ENCODE measurements around the gene PGC.

PGC gene

DNA sequence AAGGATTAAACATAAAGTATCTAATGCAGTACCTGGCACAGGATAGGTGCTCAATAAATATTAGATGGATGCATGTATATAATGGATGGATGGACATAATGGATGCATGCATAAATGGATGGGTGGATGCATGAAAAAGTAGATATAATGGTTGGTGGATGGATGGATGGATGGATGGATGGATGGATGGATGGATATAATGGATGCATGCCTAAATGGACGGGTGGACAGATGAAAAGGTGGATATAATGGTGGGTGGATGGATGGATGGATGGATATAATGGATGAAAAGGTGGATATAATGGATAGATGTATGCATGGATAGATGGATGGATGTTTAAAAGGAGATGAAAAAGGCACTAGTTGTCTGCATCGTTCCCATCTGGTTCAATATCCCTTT, 37.8 kb downstream of the PGC start:
- Histone ChIP-seq H3K9me3 (ENCODE audit: control insufficient read depth in 2 of 2, low read length in 2 of 2) (no peaks in the 10 kb centered on the region), H3K27ac (ENCODE audit: low read length) (no peak overlapping the region), H3K27me3 (ENCODE audit: control insufficient read depth in 1 of 2, insufficient read depth in 2 of 2, low read length in 2 of 2) (no peaks in the 10 kb centered on the region), H3K4me1 (ENCODE audit: control insufficient read depth, insufficient read depth, low read length) (peaks cover 67% of the 10 kb centered on the region), H3K4me3 (ENCODE audit: low read length in 2 of 2) (no peak overlapping the region), H3K9ac (ENCODE audit: low read length in 2 of 2) (no peak overlapping the region), H3K36me3 (ENCODE audit: control insufficient read depth in 2 of 2, insufficient read depth in 2 of 2, low read length in 2 of 2) (no peaks in the 10 kb centered on the region)

DNA sequence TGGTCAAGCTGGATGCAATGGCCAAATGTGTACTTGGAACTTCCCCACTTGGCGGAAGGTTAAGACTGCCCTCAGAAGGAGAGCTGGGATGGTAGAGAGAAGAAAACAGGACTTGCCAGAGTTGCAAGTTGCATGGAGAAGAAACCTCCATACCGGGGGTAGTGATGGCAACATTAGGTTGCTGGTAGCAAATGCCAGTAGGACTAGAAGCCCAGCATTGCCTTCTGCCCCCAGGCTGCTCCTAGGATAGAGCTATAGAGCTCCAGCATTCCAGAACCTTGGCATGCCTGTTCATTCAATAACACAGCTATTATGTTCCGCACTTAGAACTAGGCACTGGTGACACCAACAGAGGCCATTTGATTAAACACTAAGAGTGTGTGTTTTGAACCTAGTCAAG, 38.3 kb downstream of the PGC start:
- Histone ChIP-seq H3K9ac (ENCODE audit: low read length in 2 of 2) (no peak overlapping the region), H3K36me3 (ENCODE audit: control insufficient read depth in 2 of 2, insufficient read depth in 2 of 2, low read length in 2 of 2) (no peaks in the 10 kb centered on the region)

DNA sequence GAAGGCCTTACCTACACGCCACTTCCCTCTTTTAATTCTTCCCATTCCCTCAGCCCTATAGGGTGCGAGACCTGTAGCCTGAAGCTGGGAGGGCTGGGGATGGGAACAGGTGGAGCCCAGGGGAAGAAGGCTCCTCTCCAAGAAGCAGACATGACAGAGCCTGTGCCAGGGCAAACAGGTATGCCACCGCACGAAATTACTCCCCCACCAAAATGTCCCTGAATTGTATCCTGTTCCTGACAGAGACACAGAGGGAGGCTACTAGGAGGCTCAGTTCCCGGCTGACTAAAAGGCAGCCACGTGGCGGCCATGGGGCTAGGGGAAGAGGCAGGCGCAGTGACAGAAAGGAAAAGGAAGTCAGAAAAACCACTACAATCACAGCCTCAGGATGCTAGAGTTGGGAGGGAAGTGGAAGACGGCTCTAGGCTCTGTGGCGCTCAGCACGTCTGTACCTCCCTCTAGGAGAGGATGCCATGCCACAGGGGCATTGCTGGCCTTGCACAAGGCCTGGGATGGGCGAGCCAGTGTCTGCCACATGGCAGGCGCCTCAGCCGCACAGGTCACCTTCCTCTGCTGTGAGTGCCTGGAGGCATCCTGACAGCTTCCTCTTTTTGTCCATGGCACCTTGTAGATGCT, 39.5 kb downstream of the PGC start:
- Histone ChIP-seq H3K27me3 (ENCODE audit: control insufficient read depth in 1 of 2, insufficient read depth in 2 of 2, low read length in 2 of 2) (no peaks in the 10 kb centered on the region), H3K4me3 (ENCODE audit: low read length in 2 of 2) (no peak overlapping the region), H3K9me3 (ENCODE audit: control insufficient read depth in 2 of 2, low read length in 2 of 2) (no peaks in the 10 kb centered on the region), H3K27ac (ENCODE audit: low read length) (no peak overlapping the region), H3K4me1 (ENCODE audit: control insufficient read depth, insufficient read depth, low read length) (peaks cover 57% of the 10 kb centered on the region), H3K36me3 (ENCODE audit: control insufficient read depth in 2 of 2, insufficient read depth in 2 of 2, low read length in 2 of 2) (peaks cover 0 to 1% of the 10 kb centered on the region in 2 donors), H3K9ac (ENCODE audit: low read length in 2 of 2) (no peak overlapping the region)

More for the DNA sequence above, 38.3 kb downstream of the PGC start:
- Histone ChIP-seq H3K4me1 (ENCODE audit: control insufficient read depth, insufficient read depth, low read length) (peaks cover 66% of the 10 kb centered on the region), H3K27ac (ENCODE audit: low read length) (no peak overlapping the region), H3K9me3 (ENCODE audit: control insufficient read depth in 2 of 2, low read length in 2 of 2) (no peaks in the 10 kb centered on the region), H3K4me3 (ENCODE audit: low read length in 2 of 2) (no peak overlapping the region), H3K27me3 (ENCODE audit: control insufficient read depth in 1 of 2, insufficient read depth in 2 of 2, low read length in 2 of 2) (no peaks in the 10 kb centered on the region)

DNA sequence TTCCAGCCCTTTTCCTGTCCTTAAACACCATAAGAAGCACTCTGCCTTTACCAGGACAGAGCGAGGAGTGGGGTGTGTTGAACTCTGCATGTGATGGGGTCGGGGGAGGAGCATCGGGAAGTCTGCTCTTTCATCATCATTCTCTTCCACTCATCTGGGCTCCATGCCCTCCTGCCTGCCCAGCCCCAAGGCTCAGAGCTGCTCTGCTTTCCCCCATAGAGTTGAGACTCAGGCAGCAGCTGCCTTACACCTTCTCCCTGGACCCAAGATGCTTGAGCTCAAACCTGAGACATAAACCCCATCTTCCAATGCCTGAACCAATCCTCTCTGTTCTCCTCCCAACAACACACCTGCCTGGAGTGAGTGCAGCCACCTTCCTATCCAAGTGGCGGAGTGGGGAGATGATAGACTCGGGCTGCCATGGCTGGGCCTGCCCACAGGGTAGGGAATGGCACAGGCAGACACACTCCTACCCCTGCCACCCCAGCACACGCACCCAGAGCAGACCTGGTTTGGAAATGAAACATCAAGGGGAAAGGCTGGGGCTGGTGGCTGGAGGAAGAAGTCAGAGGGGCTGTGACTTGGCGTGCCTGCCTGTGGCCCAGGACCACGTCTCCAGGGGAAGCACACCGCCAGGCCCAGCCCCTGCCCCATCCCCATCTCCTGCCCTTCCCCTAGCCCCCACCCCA, 40.2 kb downstream of the PGC start:
- Histone ChIP-seq H3K4me1 (ENCODE audit: control insufficient read depth, insufficient read depth, low read length) (peaks cover 54% of the 10 kb centered on the region), H3K9me3 (ENCODE audit: control insufficient read depth in 2 of 2, low read length in 2 of 2) (no peaks in the 10 kb centered on the region), H3K27ac (ENCODE audit: low read length) (peak overlapping the region; percentile 86), H3K9ac (ENCODE audit: low read length in 2 of 2) (no peak overlapping the region), H3K4me3 (ENCODE audit: low read length in 2 of 2) (no peak overlapping the region), H3K27me3 (ENCODE audit: control insufficient read depth in 1 of 2, insufficient read depth in 2 of 2, low read length in 2 of 2) (no peaks in the 10 kb centered on the region), H3K36me3 (ENCODE audit: control insufficient read depth in 2 of 2, insufficient read depth in 2 of 2, low read length in 2 of 2) (peaks cover 0 to 3% of the 10 kb centered on the region in 2 donors)

DNA sequence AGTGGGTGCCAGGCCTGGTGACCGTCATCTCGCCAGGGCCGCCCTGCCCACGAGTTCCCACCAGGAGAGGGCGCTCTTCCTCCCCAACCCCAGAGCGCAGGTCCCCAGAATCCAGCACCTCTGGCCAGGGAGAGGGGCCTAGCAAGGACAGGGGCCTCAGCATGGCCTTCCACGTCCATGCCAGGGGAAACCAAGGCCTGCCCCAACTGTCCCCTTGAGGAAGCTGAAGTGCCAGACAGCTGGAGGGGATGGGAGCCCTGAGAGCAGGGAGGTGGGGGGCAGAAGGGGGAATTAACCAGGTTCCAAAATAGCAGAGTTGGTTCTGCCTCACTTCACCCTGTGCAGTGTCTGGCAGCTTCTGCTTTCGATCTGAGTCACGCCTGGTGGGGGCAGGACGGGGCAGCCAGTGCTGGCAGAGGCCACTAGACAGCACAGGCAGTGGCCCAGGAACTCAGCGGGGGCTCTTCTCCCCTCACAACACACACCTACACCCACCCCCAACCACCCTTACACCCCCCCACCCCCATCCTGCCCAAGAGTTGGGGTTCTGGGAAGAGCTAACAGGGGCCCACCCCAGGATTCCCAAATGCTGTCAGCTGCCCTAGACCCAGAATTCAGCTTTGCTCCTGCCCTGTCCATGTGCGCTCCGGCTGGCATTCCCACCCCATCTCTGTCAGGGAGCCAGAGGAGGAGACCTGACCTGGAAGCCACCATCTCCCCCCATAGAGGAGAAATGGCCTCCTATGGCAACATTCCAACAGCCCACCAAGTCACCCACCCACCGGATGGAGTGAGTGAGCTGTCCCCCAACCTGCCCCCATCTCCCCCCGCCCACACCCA, 41.0 kb downstream of the PGC start:
- Histone ChIP-seq H3K4me1 (ENCODE audit: control insufficient read depth, insufficient read depth, low read length) (peaks cover 46% of the 10 kb centered on the region), H3K9ac (ENCODE audit: low read length in 2 of 2) (peak overlapping the region; percentile 36 to 64), H3K4me3 (ENCODE audit: low read length in 2 of 2) (peak overlapping the region in 1 of 2 donors; percentile 52)

DNA sequence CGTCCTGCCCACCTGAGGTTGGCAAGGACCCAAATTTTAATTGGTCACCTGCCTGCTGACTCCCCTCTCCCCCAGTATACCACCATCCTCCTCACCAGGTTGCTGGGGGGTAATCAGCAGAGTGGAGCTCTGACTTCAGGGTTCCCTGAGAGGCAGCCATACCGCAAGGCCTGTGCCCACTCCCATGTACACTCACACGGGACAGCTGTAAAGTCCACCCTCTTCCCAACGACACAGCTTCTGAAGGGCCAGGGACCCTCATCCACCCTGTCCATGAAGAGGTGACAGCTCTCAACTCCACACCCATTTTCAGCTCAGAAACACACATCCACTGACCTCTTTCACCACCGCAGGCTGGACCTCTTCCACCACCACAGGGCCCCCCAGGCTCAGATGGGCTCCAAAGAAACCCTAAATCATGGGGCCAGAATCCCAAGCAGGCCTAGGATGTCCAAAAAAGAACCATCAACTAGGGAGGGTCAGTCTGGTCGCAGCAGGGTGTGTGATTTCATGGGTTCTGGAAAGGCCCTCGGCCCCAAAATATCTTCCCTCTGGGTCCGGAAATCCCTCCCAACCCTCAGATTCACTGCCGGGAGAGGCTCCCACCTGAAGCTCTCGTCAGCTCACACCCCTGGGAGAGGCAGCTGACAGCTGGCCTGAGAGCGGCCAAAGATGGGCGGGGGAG, 41.7 kb downstream of the PGC start:
- no peaks in the 10 kb centered on the region for H3K27me3 ChIP-seq (ENCODE audit: control insufficient read depth in 1 of 2, insufficient read depth in 2 of 2, low read length in 2 of 2)
- peak overlapping the region; percentile 86 for H3K27ac ChIP-seq (ENCODE audit: low read length)
- H3K4me1 ChIP-seq (ENCODE audit: control insufficient read depth, insufficient read depth, low read length) = peaks cover 44% of the 10 kb centered on the region
- peaks cover 0 to 3% of the 10 kb centered on the region in 2 donors for H3K36me3 ChIP-seq (ENCODE audit: control insufficient read depth in 2 of 2, insufficient read depth in 2 of 2, low read length in 2 of 2)
- peak overlapping the region; percentile 60 to 64 for H3K9ac ChIP-seq (ENCODE audit: low read length in 2 of 2)
- H3K9me3 ChIP-seq (ENCODE audit: control insufficient read depth in 2 of 2, low read length in 2 of 2) = no peaks in the 10 kb centered on the region
- peak overlapping the region; percentile 35 to 52 for H3K4me3 ChIP-seq (ENCODE audit: low read length in 2 of 2)

More for the DNA sequence above, 41.0 kb downstream of the PGC start:
- Histone ChIP-seq H3K36me3 (ENCODE audit: control insufficient read depth in 2 of 2, insufficient read depth in 2 of 2, low read length in 2 of 2) (peaks cover 0 to 3% of the 10 kb centered on the region in 2 donors), H3K27ac (ENCODE audit: low read length) (peak overlapping the region; percentile 86), H3K9me3 (ENCODE audit: control insufficient read depth in 2 of 2, low read length in 2 of 2) (no peaks in the 10 kb centered on the region), H3K27me3 (ENCODE audit: control insufficient read depth in 1 of 2, insufficient read depth in 2 of 2, low read length in 2 of 2) (no peaks in the 10 kb centered on the region)

DNA sequence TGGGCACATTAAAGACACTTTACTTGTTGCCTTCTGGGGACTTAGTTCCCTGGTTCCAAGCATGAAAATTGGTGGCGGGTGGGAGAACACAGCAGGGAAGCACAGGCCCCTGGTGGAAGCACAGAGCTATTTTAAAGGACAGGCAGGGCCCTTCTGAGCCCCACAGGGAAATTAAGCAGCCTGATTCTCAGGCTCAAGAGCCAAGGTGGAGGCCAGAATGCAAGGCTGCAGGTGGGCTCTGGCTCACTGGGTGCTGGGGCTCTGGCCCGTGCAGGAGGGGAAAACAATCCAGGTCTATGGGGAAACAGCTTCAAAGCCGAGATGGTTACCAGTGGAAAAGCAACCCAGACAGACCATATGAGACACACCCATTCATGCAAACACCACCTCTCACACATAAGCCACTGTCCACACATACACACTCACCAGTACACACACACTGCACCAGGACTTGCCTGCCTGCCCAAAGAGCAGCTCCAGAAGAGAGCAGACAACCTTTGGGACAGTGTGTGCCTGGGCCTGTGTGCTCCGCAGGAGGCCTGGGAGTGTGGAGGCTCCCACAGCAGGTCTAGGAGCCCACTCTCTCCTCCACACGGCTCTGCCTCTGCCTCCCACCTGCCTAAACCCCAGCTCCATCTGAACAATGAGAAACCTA, 42.4 kb downstream of the PGC start:
- peaks cover 44% of the 10 kb centered on the region for H3K4me1 ChIP-seq (ENCODE audit: control insufficient read depth, insufficient read depth, low read length)
- H3K9ac ChIP-seq (ENCODE audit: low read length in 2 of 2) = peak overlapping the region; percentile 60 to 64
- no peaks in the 10 kb centered on the region for H3K27me3 ChIP-seq (ENCODE audit: control insufficient read depth in 1 of 2, insufficient read depth in 2 of 2, low read length in 2 of 2)
- H3K9me3 ChIP-seq (ENCODE audit: control insufficient read depth in 2 of 2, low read length in 2 of 2) = no peaks in the 10 kb centered on the region
- H3K36me3 ChIP-seq (ENCODE audit: control insufficient read depth in 2 of 2, insufficient read depth in 2 of 2, low read length in 2 of 2) = peaks cover 0 to 3% of the 10 kb centered on the region in 2 donors
- H3K27ac ChIP-seq (ENCODE audit: low read length) = peak overlapping the region; percentile 86
- no peak overlapping the region for H3K4me3 ChIP-seq (ENCODE audit: low read length in 2 of 2)

DNA sequence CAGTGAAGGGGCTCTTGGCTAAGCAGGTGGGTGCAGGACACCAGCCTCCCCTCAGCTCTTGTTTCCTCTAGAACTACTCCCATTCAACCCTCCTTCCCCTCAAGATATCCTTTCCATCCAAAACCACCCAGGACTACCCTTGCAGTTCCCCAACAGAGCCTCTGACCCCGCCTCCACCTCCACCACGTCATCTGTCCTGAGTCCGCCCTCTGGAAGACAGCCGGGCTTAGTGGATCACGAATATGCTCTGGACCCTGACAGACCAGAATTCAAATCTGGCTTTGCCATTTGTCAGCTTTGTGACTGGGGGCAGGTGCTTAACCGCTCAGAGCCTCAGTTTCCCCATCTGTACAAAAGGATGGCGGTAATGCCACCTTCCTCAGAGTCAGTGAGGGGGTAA, 43.2 kb downstream of the PGC start:
- peaks cover 0 to 3% of the 10 kb centered on the region in 2 donors for H3K36me3 ChIP-seq (ENCODE audit: control insufficient read depth in 2 of 2, insufficient read depth in 2 of 2, low read length in 2 of 2)

DNA sequence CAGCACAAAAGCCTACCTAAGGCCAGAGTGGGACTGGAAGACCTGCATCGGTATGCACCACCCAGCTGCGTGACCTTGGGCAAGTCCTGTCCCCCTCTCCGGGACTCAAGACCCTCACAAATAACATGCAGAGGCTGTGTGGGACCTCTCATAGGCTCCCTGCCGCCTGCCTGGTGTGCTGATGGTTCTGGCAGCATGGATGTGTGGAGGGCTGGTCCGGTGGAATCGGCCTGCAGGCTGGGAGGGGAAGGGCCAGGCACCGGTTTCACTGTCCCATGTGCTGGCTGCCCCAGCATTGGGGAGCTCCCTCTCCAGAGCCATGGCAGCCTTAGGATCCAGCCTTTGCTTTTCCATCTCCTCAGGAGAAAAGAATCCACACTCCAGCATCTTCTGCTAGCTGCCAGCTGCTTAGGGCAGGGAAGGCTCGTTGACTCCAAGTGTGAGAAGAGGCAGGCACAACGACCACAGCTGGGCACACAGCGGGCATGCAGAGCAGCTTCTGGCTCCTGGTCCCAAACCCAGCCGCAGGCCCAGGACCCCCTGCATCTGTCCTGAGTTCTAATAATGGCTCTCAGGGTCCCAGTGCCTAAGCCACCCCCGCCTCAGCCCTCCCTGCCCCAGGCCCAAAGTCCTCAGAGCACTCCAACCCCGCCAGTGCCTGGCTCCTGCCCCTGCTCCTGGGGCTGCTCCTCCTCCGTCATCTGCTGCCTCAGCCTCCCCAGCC, 44.3 kb downstream of the PGC start:
- Histone ChIP-seq H3K9ac (ENCODE audit: low read length in 2 of 2) (no peak overlapping the region), H3K4me1 (ENCODE audit: control insufficient read depth, insufficient read depth, low read length) (peaks cover 48% of the 10 kb centered on the region), H3K4me3 (ENCODE audit: low read length in 2 of 2) (no peak overlapping the region)

More for the DNA sequence above, 43.2 kb downstream of the PGC start:
- Histone ChIP-seq H3K9me3 (ENCODE audit: control insufficient read depth in 2 of 2, low read length in 2 of 2) (no peaks in the 10 kb centered on the region), H3K9ac (ENCODE audit: low read length in 2 of 2) (peak overlapping the region in 1 of 2 donors; percentile 21), H3K27ac (ENCODE audit: low read length) (peak overlapping the region; percentile 86), H3K4me1 (ENCODE audit: control insufficient read depth, insufficient read depth, low read length) (peaks cover 44% of the 10 kb centered on the region), H3K4me3 (ENCODE audit: low read length in 2 of 2) (no peak overlapping the region), H3K27me3 (ENCODE audit: control insufficient read depth in 1 of 2, insufficient read depth in 2 of 2, low read length in 2 of 2) (no peaks in the 10 kb centered on the region)

More for the DNA sequence above, 44.3 kb downstream of the PGC start:
- no peaks in the 10 kb centered on the region for H3K9me3 ChIP-seq (ENCODE audit: control insufficient read depth in 2 of 2, low read length in 2 of 2)
- H3K36me3 ChIP-seq (ENCODE audit: control insufficient read depth in 2 of 2, insufficient read depth in 2 of 2, low read length in 2 of 2) = peaks cover 4 to 7% of the 10 kb centered on the region in 2 donors
- H3K27me3 ChIP-seq (ENCODE audit: control insufficient read depth in 1 of 2, insufficient read depth in 2 of 2, low read length in 2 of 2) = no peaks in the 10 kb centered on the region
- no peak overlapping the region for H3K27ac ChIP-seq (ENCODE audit: low read length)
